Smooth muscle cell of the brain vasculature (primary cell): Measurements from ENCODE around the gene KLHDC10.
"Not testable (repeated sequence)": the region's sequence is repeated elsewhere in the genome, so short reads cannot be mapped to it uniquely, and the experiment has no call there.

Experiments used
- DNase-seq: peaks from one replicate; pipeline ENCODE4 v3.0.0-alpha.2; 2012; ENCODE audit warnings: low read depth, low spot score

Gene KLHDC10

GRCh38 chr7:130141161-130141883 lies 71.0 kb downstream of the KLHDC10 start:
- peak; percentile 44 for DNase-seq

- DNase-seq: no peak
Measured at GRCh38 chr7:130141884-130142653, 71.7 kb downstream of the KLHDC10 start.

GRCh38 chr7:130142654-130143333 lies 72.5 kb downstream of the KLHDC10 start:
- DNase-seq: no peak

- DNase-seq: no peak
Measured at GRCh38 chr7:130143334-130143732, 73.0 kb downstream of the KLHDC10 start.

- DNase-seq: no peak
Measured at GRCh38 chr7:130143986-130144311, 73.6 kb downstream of the KLHDC10 start.

GRCh38 chr7:130144312-130145171 lies 74.2 kb downstream of the KLHDC10 start:
- DNase-seq: no peak

- DNase-seq: peak; percentile 57
Measured at GRCh38 chr7:130145424-130146100, 75.2 kb downstream of the KLHDC10 start.

- not testable (repeated sequence) for DNase-seq
Measured at GRCh38 chr7:130146142-130146541, 75.8 kb downstream of the KLHDC10 start.

- no peak for DNase-seq
Measured at GRCh38 chr7:130146693-130147405, 76.5 kb downstream of the KLHDC10 start.

GRCh38 chr7:130147710-130148325 lies 77.5 kb downstream of the KLHDC10 start:
- no peak for DNase-seq

- DNase-seq: no peak
Measured at GRCh38 chr7:130148561-130148960, 78.2 kb downstream of the KLHDC10 start.

GRCh38 chr7:130149281-130150139 lies 79.2 kb downstream of the KLHDC10 start:
- DNase-seq: no peak

- no peak for DNase-seq
Measured at GRCh38 chr7:130150587-130150986, 80.3 kb downstream of the KLHDC10 start.

GRCh38 chr7:130151591-130152492 lies 81.5 kb downstream of the KLHDC10 start:
- DNase-seq: no peak

- DNase-seq: no peak
Measured at GRCh38 chr7:130152493-130153210, 82.3 kb downstream of the KLHDC10 start.

GRCh38 chr7:130153211-130153908 lies 83.0 kb downstream of the KLHDC10 start:
- no peak for DNase-seq

- DNase-seq: no peak
Measured at GRCh38 chr7:130154131-130154500, 83.8 kb downstream of the KLHDC10 start.
